HG03442 (cell line): ENCODE measurements around the gene TMEM51.

Experiments
- ATAC-seq: cut with Tn5 transposase; IDR thresholded peaks from one replicate; pipeline ENCODE4 v1.9.1; 2021; ENCODE audit warnings: mild to moderate bottlenecking, moderate library complexity; ENCODE audit not compliant: unreplicated experiment

Gene TMEM51

GRCh38 chr1:15191770-15192169, 38.2 kb downstream of the TMEM51 start:
- no peak for ATAC-seq

- ATAC-seq = no peak
Measured at GRCh38 chr1:15192916-15193550, 39.5 kb downstream of the TMEM51 start.

GRCh38 chr1:15195420-15196052, 42.0 kb downstream of the TMEM51 start:
- ATAC-seq = no peak

GRCh38 chr1:15196069-15196468, 42.5 kb downstream of the TMEM51 start:
- no peak for ATAC-seq

- no peak for ATAC-seq
Measured at GRCh38 chr1:15196807-15197530, 43.4 kb downstream of the TMEM51 start.

GRCh38 chr1:15197591-15198447, 44.3 kb downstream of the TMEM51 start:
- no peak for ATAC-seq

GRCh38 chr1:15198684-15199083, 45.1 kb downstream of the TMEM51 start:
- ATAC-seq = no peak

- ATAC-seq = no peak
Measured at GRCh38 chr1:15201221-15201620, 47.7 kb downstream of the TMEM51 start.

- no peak for ATAC-seq
Measured at GRCh38 chr1:15201849-15202551, 48.5 kb downstream of the TMEM51 start.

- no peak for ATAC-seq
Measured at GRCh38 chr1:15204931-15205330, 51.4 kb downstream of the TMEM51 start.

GRCh38 chr1:15205586-15206346, 52.2 kb downstream of the TMEM51 start:
- ATAC-seq = no peak

- ATAC-seq = no peak
Measured at GRCh38 chr1:15206418-15207030, 53.0 kb downstream of the TMEM51 start.

- no peak for ATAC-seq
Measured at GRCh38 chr1:15207031-15207828, 53.7 kb downstream of the TMEM51 start.

GRCh38 chr1:15207829-15208429, 54.4 kb downstream of the TMEM51 start:
- ATAC-seq = no peak

GRCh38 chr1:15210651-15211375, 57.3 kb downstream of the TMEM51 start:
- no peak for ATAC-seq

- ATAC-seq = no peak
Measured at GRCh38 chr1:15211424-15211823, 57.9 kb downstream of the TMEM51 start.

GRCh38 chr1:15212216-15212953, 58.8 kb downstream of the TMEM51 start:
- no peak for ATAC-seq
